HepG2 (cell line): ENCODE data around the gene CDK7. TPM values are rescaled to one million over a fixed set of nuclear protein-coding genes. Genes with fewer than 3 reads are reported as not detected.

Experiments
- ATAC-seq: fragments of 200-7000 bp; cut with Tn5 transposase; 3 replicates; pipeline ENCODE4 v1.9.1; 2020; ENCODE audit warnings: mild to moderate bottlenecking, moderate library complexity
- BruUV-seq: library from RNA; stranded (reverse); fragments of 400-500 nt; replicated peaks from 2 replicates; lab custom pipeline; 2021; lab: Mats Ljungman, UMichigan
- CTCF ChIA-PET: fragments of 300-600 bp; formaldehyde crosslinking; extraction: SDS; loops from one replicate; lab custom pipeline; 2021; ENCODE audit warnings: low total read pairs, inconsistent platforms, low intra/inter-chr PET ratio; lab: Yijun Ruan, JAX
- POLR2A ChIA-PET: fragments of 350-600 bp; sonication (Branson Sonifier 250); formaldehyde crosslinking; loops from one replicate; lab custom pipeline; 2020; ENCODE audit warnings: antibody characterized with exemption, inconsistent platforms; lab: Yijun Ruan, JAX
- DNase-seq: peaks from one replicate; pipeline ENCODE4 v3.0.0-alpha.2; 2015; ENCODE audit warnings: low spot score
- FAIRE-seq: peaks from 3 replicates; lab custom pipeline; 2011; peaks lifted over from hg19 to GRCh38; lab: Jason Lieb, UNC
- H2AFZ ChIP-seq: one replicate; pipeline ENCODE4 v1.6.1; 2011; ENCODE audit warnings: low read length, inconsistent platforms
- H3K27ac ChIP-seq: fragments of 300-600 bp; 3 replicates; pipeline ENCODE4 v1.8.0; 2011; ENCODE audit warnings: mixed run types, mild to moderate bottlenecking, mixed read lengths, low read length, inconsistent platforms; ENCODE audit not compliant: insufficient read depth; ENCODE audit errors: extremely low read length
- H3K27me3 ChIP-seq, 2 experiments: fragments of 200-600 bp in 1 of 2; 2 replicates in 1 of 2; 3 replicates in 1 of 2; pipeline versions ENCODE4 v1.6.0 to v1.8.0; 2011; ENCODE audit warnings: low read length in 2 of 2, mild to moderate bottlenecking in 2 of 2, moderate library complexity in 2 of 2, inconsistent platforms in 1 of 2; ENCODE audit not compliant: insufficient read depth in 2 of 2, control insufficient read depth in 1 of 2
- H3K36me3 ChIP-seq, 2 experiments: fragments of 200-600 bp in 1 of 2; replicated peaks in 1 of 2; 2 replicates in 1 of 2; 3 replicates in 1 of 2; pipeline versions ENCODE4 v1.5.1 to v1.8.0; 2011; ENCODE audit warnings: low read length in 2 of 2, inconsistent platforms in 1 of 2; ENCODE audit not compliant: insufficient read depth in 2 of 2, control insufficient read depth in 1 of 2
- H3K4me1 ChIP-seq: 2 replicates; pipeline ENCODE4 v1.5.1; 2012; ENCODE audit warnings: low read length, inconsistent platforms; ENCODE audit not compliant: insufficient read depth
- H3K4me2 ChIP-seq: 2 replicates; pipeline ENCODE4 v1.6.0; 2011; ENCODE audit warnings: low read depth, low read length, inconsistent platforms
- H3K4me3 ChIP-seq, 3 experiments: fragments of 200-600 bp in 1 of 3; sonication (generic), shearing (Covaris generic) in 1 of 3; replicated peaks in 1 of 3; 2 replicates each; pipeline ENCODE4 v1.5.1; 2011 to 2016; ENCODE audit warnings: low read length in 3 of 3, inconsistent platforms in 2 of 3, low read depth in 2 of 3, mild to moderate bottlenecking in 2 of 3, control low read depth in 1 of 3, mixed read lengths in 1 of 3; ENCODE audit not compliant: insufficient read depth in 1 of 3
- H3K79me2 ChIP-seq: one replicate; pipeline ENCODE4 v1.6.1; 2011; ENCODE audit warnings: low read length, inconsistent platforms; ENCODE audit not compliant: insufficient read depth
- H3K9ac ChIP-seq: 2 replicates; pipeline ENCODE4 v1.6.0; 2011; ENCODE audit warnings: mild to moderate bottlenecking, low read depth, low read length, inconsistent platforms; ENCODE audit not compliant: insufficient read depth
- H3K9me3 ChIP-seq: 2 replicates; pipeline ENCODE4 v1.5.1; 2012; ENCODE audit warnings: mild to moderate bottlenecking, low read length
- H4K20me1 ChIP-seq: 2 replicates; pipeline ENCODE4 v1.6.0; 2011; ENCODE audit warnings: inconsistent platforms, mild to moderate bottlenecking, low read length, moderate library complexity; ENCODE audit not compliant: insufficient read depth
- CBX5 ChIP-seq: sonication (generic); formaldehyde crosslinking; IDR thresholded peaks from 2 replicates; pipeline ENCODE4 v1.4.0; 2020; ENCODE audit warnings: missing genetic modification reagents, borderline replicate concordance
- GFI1 ChIP-seq: sonication (generic); formaldehyde crosslinking; IDR thresholded peaks from 2 replicates; pipeline ENCODE4 v1.5.0; 2020; ENCODE audit warnings: missing genetic modification reagents, mild to moderate bottlenecking, borderline replicate concordance
- HMGA1 ChIP-seq: sonication (generic); formaldehyde crosslinking; conservative IDR thresholded peaks from 2 replicates; pipeline ENCODE4 v1.4.0; 2020; ENCODE audit warnings: missing genetic modification reagents
- KLF16 ChIP-seq, 2 experiments: sonication (generic) in 1 of 2; formaldehyde crosslinking in 1 of 2; IDR thresholded peaks; 2 replicates each; pipeline versions ENCODE4 v1.6.1 to v1.8.0; 2016 to 2023; ENCODE audit warnings: missing genetic modification reagents in 2 of 2, missing compliant biosample characterization in 1 of 2
- KMT2A ChIP-seq: sonication (generic); formaldehyde crosslinking; IDR thresholded peaks from 2 replicates; pipeline ENCODE4 v1.4.0; 2020; ENCODE audit warnings: missing genetic modification reagents
- LCORL ChIP-seq, 2 experiments: fragments of 450-650 bp in 1 of 2; sonication (generic) in 1 of 2; formaldehyde crosslinking in 1 of 2; IDR thresholded peaks; 2 replicates each; pipeline versions ENCODE4 v1.5.0 to v1.6.1; 2017 to 2020; ENCODE audit warnings: antibody characterized with exemption in 1 of 2, missing genetic modification reagents in 1 of 2
- NFKBIZ ChIP-seq: IDR thresholded peaks from 2 replicates; pipeline ENCODE4 v1.6.1; 2018; ENCODE audit warnings: missing genetic modification reagents, missing compliant biosample characterization
- PHF8 ChIP-seq: sonication (generic); formaldehyde crosslinking; IDR thresholded peaks from 2 replicates; pipeline ENCODE4 v1.5.0; 2020; ENCODE audit warnings: missing genetic modification reagents
- ZFP41 ChIP-seq: sonication (generic); formaldehyde crosslinking; IDR thresholded peaks from 2 replicates; pipeline ENCODE4 v1.4.0; 2020; ENCODE audit warnings: mild to moderate bottlenecking, missing genetic modification reagents, borderline replicate concordance
- ZNF20 ChIP-seq: sonication (generic); formaldehyde crosslinking; IDR thresholded peaks from 2 replicates; pipeline ENCODE4 v1.4.0; 2020; ENCODE audit warnings: mild to moderate bottlenecking, moderate library complexity, missing genetic modification reagents
- ZNF207 ChIP-seq: fragments of 450-650 bp; IDR thresholded peaks from 2 replicates; pipeline ENCODE4 v1.6.1; 2016; ENCODE audit warnings: antibody characterized with exemption, borderline replicate concordance
- ZNF354B ChIP-seq: sonication (generic); formaldehyde crosslinking; IDR thresholded peaks from 2 replicates; pipeline ENCODE4 v1.8.0; 2022; ENCODE audit warnings: mild to moderate bottlenecking, missing genetic modification reagents
- ZNF572 ChIP-seq: sonication (generic); formaldehyde crosslinking; IDR thresholded peaks from 2 replicates; pipeline ENCODE4 v1.5.1; 2020; ENCODE audit warnings: mild to moderate bottlenecking, missing genetic modification reagents
- ZNF577 ChIP-seq: sonication (generic); formaldehyde crosslinking; IDR thresholded peaks from 2 replicates; pipeline ENCODE4 v1.4.0; 2020; ENCODE audit warnings: mild to moderate bottlenecking, low read depth, missing genetic modification reagents, borderline replicate concordance
- ZNF7 ChIP-seq: IDR thresholded peaks from 2 replicates; pipeline ENCODE4 v1.6.1; 2016; ENCODE audit warnings: missing biosample characterization, missing genetic modification reagents
- ZNF749 ChIP-seq: sonication (generic); formaldehyde crosslinking; IDR thresholded peaks from 2 replicates; pipeline ENCODE4 v1.8.0; 2022; ENCODE audit warnings: mild to moderate bottlenecking, missing genetic modification reagents, moderate library complexity, borderline replicate concordance
- ZNF761 ChIP-seq: sonication (generic); formaldehyde crosslinking; conservative IDR thresholded peaks from 2 replicates; pipeline ENCODE4 v1.4.0; 2020; ENCODE audit warnings: mild to moderate bottlenecking, missing genetic modification reagents
- ZNF816 ChIP-seq: sonication (generic); formaldehyde crosslinking; IDR thresholded peaks from 2 replicates; pipeline ENCODE4 v1.8.0; 2022; ENCODE audit warnings: missing genetic modification reagents, mild to moderate bottlenecking, borderline replicate concordance
- ZNF850 ChIP-seq: sonication (generic); formaldehyde crosslinking; conservative IDR thresholded peaks from 2 replicates; pipeline ENCODE4 v1.9.0; 2021; ENCODE audit warnings: mild to moderate bottlenecking, missing genetic modification reagents
- WGBS: methylation state at CpG from one replicate; pipeline ENCODE4 v1.1.6; 2017; ENCODE audit warnings: low lambda C conversion rate; 5-methylcytosine and 5-hydroxymethylcytosine counted together
- in situ Hi-C: cut with HindIII; loops from 2 replicates; pipeline ENCODE4 v1.10.0; 2017; ENCODE audit warnings: low pct_unique_long_range_greater_than_20kb; ENCODE audit not compliant: extremely low pct_ligation_motif_present
- intact Hi-C: fragments of 100-400 bp; cut with micrococcal nuclease; formaldehyde crosslinking; loops from one replicate; pipeline ENCODE4 v1.10.0; 2022; ENCODE audit not compliant: unreplicated experiment
- polyA plus RNA-seq, 8 experiments: library from polyadenylated mRNA; depleted of rRNA in 3 of 8; stranded (reverse) in 7 of 8; unstranded in 1 of 8; fragments of >200 nt; fragmentation: Illumina TruSeq in 4 of 8; extraction: Trizol in 4 of 8; gene quantifications; 2 replicates each; pipeline versions ENCODE4 v1.2.1 to v1.2.3, GENCODE V29; 2011 to 2016; ENCODE audit warnings: low read depth in 4 of 8, missing spikeins in 1 of 8, mixed read lengths in 1 of 8; ENCODE audit not compliant: insufficient read depth in 1 of 8
- total RNA-seq, 5 experiments: library from RNA; depleted of rRNA; stranded (reverse); fragments of >200 nt; fragmentation: Illumina TruSeq; extraction: Trizol; gene quantifications; 2 replicates each; pipeline ENCODE4 v1.2.3, GENCODE V29; 2016; ENCODE audit warnings: low read depth in 1 of 5
- TF ChIP-seq, protein P1 (sequence below): sonication (generic); formaldehyde crosslinking; IDR thresholded peaks from 2 replicates; pipeline ENCODE4 v1.5.1; 2020; ENCODE audit warnings: missing genetic modification reagents, mild to moderate bottlenecking, borderline replicate concordance
- TF ChIP-seq, protein P2 (sequence below): sonication (generic); formaldehyde crosslinking; IDR thresholded peaks from 2 replicates; pipeline ENCODE4 v1.5.0; 2020; ENCODE audit warnings: mild to moderate bottlenecking, missing genetic modification reagents

The CDK7 gene
- total and polyA plus RNA-seq, 2 of the 13 experiments (the other 11 are each of a cell fraction or from before 2014, with no cell fraction given): 41.2 to 54.9 TPM

DNA sequence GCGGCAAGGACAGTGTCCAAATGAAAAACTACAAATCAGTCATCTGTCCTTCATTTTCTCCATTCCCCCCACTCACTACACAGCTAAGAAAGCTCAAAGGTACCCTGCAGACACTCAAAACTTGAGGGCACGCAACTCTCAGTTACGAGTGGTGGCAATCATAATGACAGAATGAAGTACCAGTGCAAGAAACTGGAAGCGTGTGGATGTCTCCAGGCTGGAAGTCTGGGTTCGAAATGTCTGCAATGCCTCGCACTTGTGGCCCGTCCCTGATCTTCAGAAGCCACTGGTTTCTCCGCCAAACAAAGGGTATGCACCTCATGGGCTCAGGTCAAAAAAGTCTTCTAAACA, 45.9 kb upstream of the CDK7 start:
- Histone ChIP-seq H3K79me2 (peaks cover 3% of the 10 kb centered on the region), H3K27me3 (no peaks in the 10 kb centered on the region; a peak in 1 of 5 replicates), H3K9ac (peak overlapping the region; percentile 82), H3K36me3 (0 out of 5 replicates have a peak, but pooled peaks cover 0 to 8% of the 10 kb centered on the region in 2 experiments), H3K9me3 (no peaks in the 10 kb centered on the region), H3K4me1 (peaks cover 12% of the 10 kb centered on the region), H4K20me1 (no peaks in the 10 kb centered on the region), H3K4me2 (peak overlapping the region; percentile 80), H3K4me3 (peak overlapping the region; percentile 71 to 91 (median 76)), H2AFZ (peak overlapping the region; percentile 15), H3K27ac (peak overlapping the region; percentile 88)
- intact Hi-C loops: loop anchor here (1.0 to 2.0 kb wide), 3 partner anchors 22 to 146 kb away; partner anchors contain the start of genes CCNB1 and CDK7
- DNase-seq (no peak), ATAC-seq (peak; percentile 24), FAIRE-seq (peak; percentile 63)
- in situ Hi-C loops: no loop called here
- POLR2A ChIA-PET: interaction anchor here (1.5 to 1.6 kb wide), 2 partner anchors 22 to 26 kb away, joined by 5 read pairs; partner anchors contain the start of gene CCNB1
- CTCF ChIA-PET: no interaction called here
- TF ChIP-seq PHF8 (CRISPR knock-in tag): no peak
- no peak for TF ChIP-seq ZNF850 (CRISPR knock-in tag)
- TF ChIP-seq KMT2A: no peak
- TF ChIP-seq ZNF761: no peak
- TF ChIP-seq ZNF749 (CRISPR knock-in tag): 0 out of 2 replicates have a peak, but pooled peaks have one; percentile 6
- 0 out of 4 replicates have a peak, but pooled peaks of 1 of the 2 experiments have one; percentile 12 for TF ChIP-seq KLF16 (CRISPR knock-in tag; IDR thresholded peaks at IDR 0.05)
- peak; percentile 54 for TF ChIP-seq ZNF572 (CRISPR knock-in tag)
- no peak for TF ChIP-seq NFKBIZ (CRISPR knock-in tag)
- TF ChIP-seq CBX5: no peak
- no peak for TF ChIP-seq LCORL (IDR thresholded peaks at IDR 0.05)
- 0 out of 2 replicates have a peak, but pooled peaks have one; percentile 6 for TF ChIP-seq LCORL (CRISPR knock-in tag; IDR thresholded peaks at IDR 0.05)
- TF ChIP-seq, protein P1, sequence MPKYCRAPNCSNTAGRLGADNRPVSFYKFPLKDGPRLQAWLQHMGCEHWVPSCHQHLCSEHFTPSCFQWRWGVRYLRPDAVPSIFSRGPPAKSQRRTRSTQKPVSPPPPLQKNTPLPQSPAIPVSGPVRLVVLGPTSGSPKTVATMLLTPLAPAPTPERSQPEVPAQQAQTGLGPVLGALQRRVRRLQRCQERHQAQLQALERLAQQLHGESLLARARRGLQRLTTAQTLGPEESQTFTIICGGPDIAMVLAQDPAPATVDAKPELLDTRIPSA (CRISPR knock-in tag): no peak
- no peak for TF ChIP-seq ZFP41 (CRISPR knock-in tag)
- TF ChIP-seq HMGA1 (CRISPR knock-in tag): no peak
- no peak for TF ChIP-seq ZNF7
- TF ChIP-seq GFI1 (CRISPR knock-in tag): no peak
- no peak for TF ChIP-seq ZNF207
- 0 out of 2 replicates have a peak, but pooled peaks have one; percentile 13 for TF ChIP-seq ZNF20
- TF ChIP-seq ZNF354B: no peak
- no peak for TF ChIP-seq ZNF577 (CRISPR knock-in tag)
- 0 out of 2 replicates have a peak, but pooled peaks have one; percentile 6 for TF ChIP-seq ZNF816 (CRISPR knock-in tag)
- TF ChIP-seq, protein P2, sequence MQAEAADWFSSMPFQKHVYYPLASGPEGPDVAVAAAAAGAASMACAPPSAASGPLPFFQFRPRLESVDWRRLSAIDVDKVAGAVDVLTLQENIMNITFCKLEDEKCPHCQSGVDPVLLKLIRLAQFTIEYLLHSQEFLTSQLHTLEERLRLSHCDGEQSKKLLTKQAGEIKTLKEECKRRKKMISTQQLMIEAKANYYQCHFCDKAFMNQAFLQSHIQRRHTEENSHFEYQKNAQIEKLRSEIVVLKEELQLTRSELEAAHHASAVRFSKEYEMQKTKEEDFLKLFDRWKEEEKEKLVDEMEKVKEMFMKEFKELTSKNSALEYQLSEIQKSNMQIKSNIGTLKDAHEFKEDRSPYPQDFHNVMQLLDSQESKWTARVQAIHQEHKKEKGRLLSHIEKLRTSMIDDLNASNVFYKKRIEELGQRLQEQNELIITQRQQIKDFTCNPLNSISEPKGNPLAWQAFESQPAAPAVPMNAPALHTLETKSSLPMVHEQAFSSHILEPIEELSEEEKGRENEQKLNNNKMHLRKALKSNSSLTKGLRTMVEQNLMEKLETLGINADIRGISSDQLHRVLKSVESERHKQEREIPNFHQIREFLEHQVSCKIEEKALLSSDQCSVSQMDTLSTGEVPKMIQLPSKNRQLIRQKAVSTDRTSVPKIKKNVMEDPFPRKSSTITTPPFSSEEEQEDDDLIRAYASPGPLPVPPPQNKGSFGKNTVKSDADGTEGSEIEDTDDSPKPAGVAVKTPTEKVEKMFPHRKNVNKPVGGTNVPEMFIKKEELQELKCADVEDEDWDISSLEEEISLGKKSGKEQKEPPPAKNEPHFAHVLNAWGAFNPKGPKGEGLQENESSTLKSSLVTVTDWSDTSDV (CRISPR knock-in tag): 0 out of 2 replicates have a peak, but pooled peaks have one; percentile 31
- TSS peak; percentile 93 for BruUV-seq
- 0% methylated on average over 5 of the region's 8 CpGs for WGBS
